ENCODE results near the gene PPIL3. TPM values are rescaled to one million over a fixed set of nuclear protein-coding genes. Genes with fewer than 3 reads are reported as not detected.

PPIL3 gene
- 10 to 100 TPM; 10.5 to 26.4 (median 19.5) TPM for total RNA-seq

- Histone ChIP-seq H3K27ac (peak within 1 kb of the TSS; percentile 81 to 98 (median 96)), H3K4me1 (peaks cover 0 to 16% (median 2%) of the 10 kb centered on the region in 4 donors), H3K27me3 (no peaks in the 10 kb centered on the region), H3K36me3 (peaks cover 0 to 15% (median 0%) of the 10 kb centered on the region in 3 donors), H3K9me3 (no peaks in the 10 kb centered on the region), H3K4me3 (peak within 1 kb of the TSS; percentile 51 to 86 (median 76))
- TF ChIP-seq CTCF (IDR thresholded peaks at IDR 0.05), result peak in 2 of 6 experiments; percentile 11 to 12
- no peak for TF ChIP-seq POLR2A (IDR thresholded peaks at IDR 0.05)
- DNase-seq, result peak; percentile 96 to 99 (median 97)
Measured at GRCh38 chr2:200888704-200889625, at the start of gene PPIL3, which contains the start of gene NIF3L1. PPIL3 (minus strand) TSS chr2:200889077; CDS start chr2:200887615, 1,462 bp downstream. NIF3L1 (plus strand) TSS chr2:200889371; CDS start chr2:200891944, 2,573 bp downstream.

- H3K4me3 ChIP-seq, result no peak overlapping the region
- TF ChIP-seq CTCF (IDR thresholded peaks at IDR 0.05) (no peak), POLR2A (IDR thresholded peaks at IDR 0.05) (no peak)
- H3K9me3 ChIP-seq, result no peaks in the 10 kb centered on the region
- H3K36me3 ChIP-seq, result peaks cover 0 to 94% (median 0%) of the 10 kb centered on the region in 3 donors
- no peaks in the 10 kb centered on the region for H3K4me1 ChIP-seq
- no peak for DNase-seq
- H3K27me3 ChIP-seq, result no peaks in the 10 kb centered on the region
- H3K27ac ChIP-seq, result no peak overlapping the region
Measured at GRCh38 chr2:200930947-200931626, 42.2 kb upstream of the PPIL3 start.

GRCh38 chr2:200929334-200930249 lies 40.7 kb upstream of the PPIL3 start:
- H3K9me3 ChIP-seq, result no peaks in the 10 kb centered on the region
- no peaks in the 10 kb centered on the region for H3K4me1 ChIP-seq
- DNase-seq, result no peak
- no peaks in the 10 kb centered on the region for H3K27me3 ChIP-seq
- no peak overlapping the region for H3K4me3 ChIP-seq
- H3K27ac ChIP-seq, result no peak overlapping the region
- H3K36me3 ChIP-seq, result peaks cover 0 to 94% (median 0%) of the 10 kb centered on the region in 3 donors
- TF ChIP-seq CTCF (IDR thresholded peaks at IDR 0.05), result no peak

GRCh38 chr2:200922439-200922838 lies 33.6 kb upstream of the PPIL3 start:
- no peaks in the 10 kb centered on the region for H3K4me1 ChIP-seq
- DNase-seq, result no peak
- H3K4me3 ChIP-seq, result no peak overlapping the region
- TF ChIP-seq POLR2A (IDR thresholded peaks at IDR 0.05) (no peak), CTCF (IDR thresholded peaks at IDR 0.05) (no peak)
- H3K27ac ChIP-seq, result no peak overlapping the region
- H3K9me3 ChIP-seq, result no peaks in the 10 kb centered on the region
- no peaks in the 10 kb centered on the region for H3K27me3 ChIP-seq
- H3K36me3 ChIP-seq, result peaks cover 0 to 83% (median 0%) of the 10 kb centered on the region in 3 donors

- no peaks in the 10 kb centered on the region for H3K9me3 ChIP-seq
- H3K4me1 ChIP-seq, result no peaks in the 10 kb centered on the region
- DNase-seq, result no peak
- H3K27ac ChIP-seq, result no peak overlapping the region
- H3K36me3 ChIP-seq, result peaks cover 0 to 92% (median 0%) of the 10 kb centered on the region in 3 donors
- H3K27me3 ChIP-seq, result no peaks in the 10 kb centered on the region
- no peak for TF ChIP-seq CTCF (IDR thresholded peaks at IDR 0.05)
- no peak for TF ChIP-seq POLR2A (IDR thresholded peaks at IDR 0.05)
- no peak overlapping the region for H3K4me3 ChIP-seq
Measured at GRCh38 chr2:200913654-200914053, 24.8 kb upstream of the PPIL3 start.
